DOHH2 (cell line): Measurements from ENCODE around the gene GAS2L3.

ENCODE experiments used
- H3F3A ChIP-seq: fragments of 200-600 bp; sonication (generic), shearing (Covaris generic); 2 replicates; pipeline ENCODE4 v1.6.0; 2016; ENCODE audit warnings: antibody characterized with exemption, mild to moderate bottlenecking; ENCODE audit not compliant: control insufficient read depth, insufficient read depth
- H3K27ac ChIP-seq: fragments of 200-600 bp; sonication (generic); 2 replicates; pipeline ENCODE4 v1.5.1; 2014; ENCODE audit warnings: low read depth, mild to moderate bottlenecking, low read length, moderate library complexity
- H3K27me3 ChIP-seq: fragments of 200-600 bp; sonication (generic); 2 replicates; pipeline ENCODE4 v1.6.1; 2014; ENCODE audit warnings: mild to moderate bottlenecking, low read length, mixed read lengths; ENCODE audit not compliant: control insufficient read depth
- H3K36me3 ChIP-seq: fragments of 200-600 bp; sonication (generic); 2 replicates; pipeline ENCODE4 v1.6.1; 2014; ENCODE audit warnings: mild to moderate bottlenecking, low read length, moderate library complexity, mixed read lengths; ENCODE audit not compliant: control insufficient read depth
- H3K4me1 ChIP-seq: fragments of 200-600 bp; sonication (generic); 2 replicates; pipeline ENCODE4 v1.6.1; 2014; ENCODE audit warnings: mild to moderate bottlenecking, low read length, mixed read lengths; ENCODE audit not compliant: control insufficient read depth
- H3K4me2 ChIP-seq: fragments of 200-600 bp; sonication (generic); 2 replicates; pipeline ENCODE4 v1.6.0; 2014; ENCODE audit warnings: mild to moderate bottlenecking, low read length, moderate library complexity
- H3K4me3 ChIP-seq: fragments of 200-600 bp; sonication (generic); 2 replicates; pipeline ENCODE4 v1.5.1; 2014; ENCODE audit warnings: mild to moderate bottlenecking, low read length, mixed read lengths
- H3K79me2 ChIP-seq: fragments of 200-600 bp; sonication (generic); 2 replicates; pipeline ENCODE4 v1.6.1; 2014; ENCODE audit warnings: mild to moderate bottlenecking, low read length, mixed read lengths; ENCODE audit not compliant: control insufficient read depth
- H3K9me2 ChIP-seq: fragments of 200-600 bp; sonication (generic); replicated peaks from 2 replicates; pipeline ENCODE4 v1.6.1; 2014; ENCODE audit warnings: mild to moderate bottlenecking, low read length, mixed read lengths; ENCODE audit not compliant: control insufficient read depth
- H3K9me3 ChIP-seq: fragments of 200-600 bp; sonication (generic); 2 replicates; pipeline ENCODE4 v1.6.1; 2014; ENCODE audit warnings: antibody characterized with exemption, low read length, mixed read lengths; ENCODE audit not compliant: control insufficient read depth, insufficient read depth
- H4K20me1 ChIP-seq: fragments of 200-600 bp; sonication (generic); 2 replicates; pipeline ENCODE4 v1.6.0; 2014; ENCODE audit warnings: low read depth, mild to moderate bottlenecking, antibody characterized with exemption, low read length, moderate library complexity; ENCODE audit not compliant: control insufficient read depth, insufficient read depth
- CTCF ChIP-seq: fragments of 200-600 bp; sonication (generic); IDR thresholded peaks from one replicate; pipeline ENCODE4 v1.5.1; 2014; ENCODE audit warnings: antibody characterized with exemption, mild to moderate bottlenecking, low read depth, low read length; ENCODE audit not compliant: poor library complexity, severe bottlenecking
- EZH2phosphoT487 ChIP-seq: fragments of 200-600 bp; sonication (generic); IDR thresholded peaks from 2 replicates; pipeline ENCODE4 v1.6.1; 2017; ENCODE audit warnings: borderline replicate concordance, mild to moderate bottlenecking, antibody characterized with exemption, low read length, moderate library complexity, mixed read lengths

The GAS2L3 gene

GRCh38 chr12:100567945-100568344 lies 5.5 kb upstream of the GAS2L3 start:
- no peaks in the 10 kb centered on the region for H4K20me1 ChIP-seq
- no peaks in the 10 kb centered on the region for H3K9me3 ChIP-seq
- no peaks in the 10 kb centered on the region; the same call in 1 of the 2 replicates for H3K4me1 ChIP-seq
- H3K4me3 ChIP-seq = no peak overlapping the region
- H3K4me2 ChIP-seq = no peak overlapping the region
- no peaks in the 10 kb centered on the region for H3F3A ChIP-seq
- no peaks in the 10 kb centered on the region for H3K36me3 ChIP-seq
- TF ChIP-seq EZH2phosphoT487 (no peak), CTCF (no peak)
- H3K27ac ChIP-seq = no peak overlapping the region
- H3K27me3 ChIP-seq = no peaks in the 10 kb centered on the region
- no peaks in the 10 kb centered on the region for H3K9me2 ChIP-seq
- no peaks in the 10 kb centered on the region for H3K79me2 ChIP-seq

GRCh38 chr12:100572184-100572583 lies 1.3 kb upstream of the GAS2L3 start:
- H3K27me3 ChIP-seq = no peaks in the 10 kb centered on the region
- peaks cover 16% of the 10 kb centered on the region for H3K4me1 ChIP-seq
- no peaks in the 10 kb centered on the region for H3F3A ChIP-seq
- no peak overlapping the region for H3K4me3 ChIP-seq
- no peaks in the 10 kb centered on the region for H3K9me3 ChIP-seq
- no peaks in the 10 kb centered on the region for H3K36me3 ChIP-seq
- H4K20me1 ChIP-seq = no peaks in the 10 kb centered on the region
- no peaks in the 10 kb centered on the region for H3K9me2 ChIP-seq
- TF ChIP-seq EZH2phosphoT487 (no peak), CTCF (no peak)
- H3K79me2 ChIP-seq = no peaks in the 10 kb centered on the region
- no peak overlapping the region for H3K4me2 ChIP-seq
- H3K27ac ChIP-seq = no peak overlapping the region

GRCh38 chr12:100574187-100575074 lies 947 bp downstream of the GAS2L3 start:
- no peaks in the 10 kb centered on the region for H3K79me2 ChIP-seq
- H3F3A ChIP-seq = no peaks in the 10 kb centered on the region
- H3K4me3 ChIP-seq = peak overlapping the region; percentile 81
- H3K27me3 ChIP-seq = no peaks in the 10 kb centered on the region
- no peak overlapping the region for H3K27ac ChIP-seq
- H3K4me1 ChIP-seq = peaks cover 16% of the 10 kb centered on the region
- H3K9me2 ChIP-seq = no peaks in the 10 kb centered on the region
- H3K4me2 ChIP-seq = peak overlapping the region; percentile 70
- H3K36me3 ChIP-seq = no peaks in the 10 kb centered on the region
- no peaks in the 10 kb centered on the region for H3K9me3 ChIP-seq
- TF ChIP-seq EZH2phosphoT487 (no peak), CTCF (no peak)
- no peaks in the 10 kb centered on the region for H4K20me1 ChIP-seq
